Epithelial cell of proximal tubule (primary cell): Measurements from ENCODE around the gene STOM. TPM values are rescaled to one million over a fixed set of nuclear protein-coding genes. Genes with fewer than 3 reads are reported as not detected.
"Not testable (repeated sequence)": the region's sequence is repeated elsewhere in the genome, so short reads cannot be mapped to it uniquely, and the experiment has no call there.

Experiments
- DNase-seq: peaks from one replicate; pipeline ENCODE4 v3.0.0-alpha.2; 2011; ENCODE audit warnings: low read depth
- H3K4me3 ChIP-seq: 2 replicates; pipeline ENCODE4 v1.5.1; 2011; ENCODE audit warnings: low read depth, mild to moderate bottlenecking, low read length
- CTCF ChIP-seq: conservative IDR thresholded peaks from 2 replicates; pipeline ENCODE4 v1.5.1; 2012; ENCODE audit warnings: low read depth, mild to moderate bottlenecking, low read length
- total RNA-seq: library from RNA; depleted of rRNA; stranded (reverse); fragments of >200 nt; gene quantifications from 2 replicates; pipeline ENCODE4 v1.2.3, GENCODE V29; 2015

The STOM gene
- total RNA-seq, 1 donor from 2014 or later, result 26.1 TPM

DNA sequence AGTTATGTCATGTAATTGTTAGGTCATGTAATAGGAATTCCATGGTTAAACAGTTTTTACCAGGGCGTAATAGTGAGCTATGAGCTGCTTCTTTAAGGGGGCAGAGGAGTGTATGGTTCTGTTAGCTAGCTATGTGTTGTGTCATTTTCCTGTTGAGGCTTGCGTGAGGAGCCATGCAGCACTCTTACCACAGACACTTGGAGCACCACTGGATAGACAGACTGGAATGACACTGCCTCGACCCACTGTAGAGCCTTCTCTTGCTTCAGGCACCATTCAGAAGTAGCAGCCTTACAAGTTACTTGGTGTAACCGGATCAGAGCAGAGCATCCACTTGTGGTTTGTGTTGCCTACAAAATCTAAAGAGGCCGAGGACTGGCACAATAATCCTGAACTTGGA is 28.3 kb upstream of the STOM start:
- TF ChIP-seq CTCF, result no peak
- no peak overlapping the region for H3K4me3 ChIP-seq
- no peak for DNase-seq

DNA sequence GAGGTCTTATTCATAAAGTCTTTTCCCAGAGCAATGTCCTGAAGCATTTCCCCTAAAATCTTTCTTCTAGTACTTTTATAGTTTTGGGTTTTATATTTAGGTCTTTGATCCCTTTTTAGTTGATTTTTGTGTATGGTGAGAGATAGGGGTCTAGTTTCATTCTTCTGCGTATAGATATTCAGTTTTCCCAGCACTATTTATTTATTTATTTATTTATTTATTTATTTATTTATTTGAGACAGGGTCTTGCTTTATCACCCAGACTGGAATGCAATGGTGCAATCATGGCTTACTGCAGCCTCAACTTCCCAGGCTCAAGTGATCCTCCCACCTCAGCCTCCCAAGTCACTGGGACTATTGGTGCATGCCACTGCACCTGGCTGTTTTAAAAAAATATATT is 27.2 kb upstream of the STOM start:
- not testable (repeated sequence) for H3K4me3 ChIP-seq, DNase-seq

- no peak overlapping the region for H3K4me3 ChIP-seq
- DNase-seq, result no peak
- TF ChIP-seq CTCF, result no peak
Observed at GRCh38 chr9:121395558-121395957, 25.5 kb upstream of the STOM start.

- no peak for DNase-seq
- no peak overlapping the region for H3K4me3 ChIP-seq
- TF ChIP-seq CTCF, result no peak
Observed at GRCh38 chr9:121394292-121394691, 24.2 kb upstream of the STOM start.

DNA sequence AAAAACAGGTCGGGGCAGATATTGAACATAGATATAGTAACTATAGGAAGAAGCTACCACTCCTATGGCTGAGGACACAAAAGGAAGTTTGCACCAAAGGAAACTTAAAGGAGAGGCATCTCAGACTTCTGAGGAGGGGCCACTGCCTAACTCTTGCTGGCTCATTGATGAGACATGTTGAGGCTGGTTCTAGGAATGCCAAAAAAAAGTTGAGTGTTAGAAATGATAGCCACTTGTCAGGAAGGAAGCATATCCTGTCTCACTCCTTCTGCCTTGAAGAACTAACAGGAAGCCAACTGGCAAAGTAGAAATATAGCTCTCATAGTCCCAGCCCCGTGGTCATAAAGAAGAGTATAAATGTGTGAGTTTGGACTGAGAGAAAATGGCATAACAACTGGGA is 23.3 kb upstream of the STOM start:
- no peak overlapping the region for H3K4me3 ChIP-seq
- DNase-seq, result no peak
- TF ChIP-seq CTCF, result no peak

GRCh38 chr9:121390372-121390771 is 20.3 kb upstream of the STOM start:
- no peak for TF ChIP-seq CTCF
- H3K4me3 ChIP-seq, result no peak overlapping the region
- DNase-seq, result no peak

DNA sequence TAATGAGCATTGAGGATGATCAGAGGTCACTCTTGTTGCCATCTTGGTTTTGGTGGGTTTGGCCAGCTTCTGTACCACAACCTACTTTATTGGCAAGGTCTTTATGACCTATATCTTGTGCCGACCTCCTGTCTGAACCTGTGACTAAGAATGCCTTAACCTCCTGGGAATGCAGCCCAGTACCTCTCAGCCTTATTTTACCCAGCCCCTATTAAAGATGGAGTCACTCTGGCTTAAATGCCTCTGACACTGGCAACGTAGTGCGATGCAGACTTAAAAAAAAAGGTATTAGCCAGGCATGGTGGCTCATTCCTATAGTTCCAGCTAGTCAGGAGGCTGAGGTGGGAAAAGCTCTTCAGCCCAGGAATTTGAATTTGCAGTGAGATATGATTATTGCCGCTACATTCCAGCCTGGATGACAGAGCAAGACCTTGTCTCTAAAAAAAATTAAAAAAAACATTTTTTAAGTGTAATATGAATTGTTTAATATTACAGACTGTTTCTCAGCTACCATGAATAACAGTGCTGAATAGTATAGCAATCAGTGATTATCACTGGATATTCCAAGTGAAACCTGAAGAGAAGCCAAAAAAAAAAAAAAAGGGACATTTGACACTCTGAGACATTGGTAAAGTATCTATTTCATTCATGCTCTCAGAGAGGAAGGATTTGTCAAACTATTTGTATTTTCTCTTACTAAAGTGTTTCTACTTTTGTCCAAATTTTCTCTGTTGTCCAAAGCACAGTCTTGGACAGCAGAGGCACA is 18.3 kb upstream of the STOM start:
- TF ChIP-seq CTCF, result no peak
- no peak for DNase-seq

More for the DNA sequence above, 18.3 kb upstream of the STOM start:
- no peak overlapping the region for H3K4me3 ChIP-seq
